ENCODE data around the gene TRIM37. TPM values are rescaled to one million over a fixed set of nuclear protein-coding genes. Genes with fewer than 3 reads are reported as not detected.

Gene TRIM37
- total and polyA plus RNA-seq, 2 experiments from 2014 or later, result 25.6 to 30.0 TPM

DNA sequence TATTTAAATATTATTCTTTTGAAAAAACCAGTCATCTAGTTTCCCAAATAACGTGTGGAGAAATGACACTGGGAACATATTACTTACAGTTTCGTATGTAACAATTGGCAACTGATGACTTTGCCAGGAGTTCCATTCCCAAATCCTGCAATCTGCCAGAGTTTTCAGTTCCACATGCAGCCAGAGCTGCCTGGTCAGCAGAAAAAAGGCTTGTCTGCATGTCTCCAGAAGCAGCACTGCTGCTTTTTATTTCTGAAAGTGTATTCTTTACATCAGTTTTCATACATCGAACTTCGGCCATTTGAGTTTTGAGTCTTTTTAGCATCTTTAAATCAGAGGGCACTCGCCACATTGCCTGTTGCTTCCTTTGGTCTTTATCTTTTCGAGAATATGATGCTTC lies 78.4 kb downstream of the TRIM37 start:
- H3K36me3 ChIP-seq, result no peaks in the 10 kb centered on the region
- no peak overlapping the region for H3K4me3 ChIP-seq
- TF ChIP-seq, protein P1, sequence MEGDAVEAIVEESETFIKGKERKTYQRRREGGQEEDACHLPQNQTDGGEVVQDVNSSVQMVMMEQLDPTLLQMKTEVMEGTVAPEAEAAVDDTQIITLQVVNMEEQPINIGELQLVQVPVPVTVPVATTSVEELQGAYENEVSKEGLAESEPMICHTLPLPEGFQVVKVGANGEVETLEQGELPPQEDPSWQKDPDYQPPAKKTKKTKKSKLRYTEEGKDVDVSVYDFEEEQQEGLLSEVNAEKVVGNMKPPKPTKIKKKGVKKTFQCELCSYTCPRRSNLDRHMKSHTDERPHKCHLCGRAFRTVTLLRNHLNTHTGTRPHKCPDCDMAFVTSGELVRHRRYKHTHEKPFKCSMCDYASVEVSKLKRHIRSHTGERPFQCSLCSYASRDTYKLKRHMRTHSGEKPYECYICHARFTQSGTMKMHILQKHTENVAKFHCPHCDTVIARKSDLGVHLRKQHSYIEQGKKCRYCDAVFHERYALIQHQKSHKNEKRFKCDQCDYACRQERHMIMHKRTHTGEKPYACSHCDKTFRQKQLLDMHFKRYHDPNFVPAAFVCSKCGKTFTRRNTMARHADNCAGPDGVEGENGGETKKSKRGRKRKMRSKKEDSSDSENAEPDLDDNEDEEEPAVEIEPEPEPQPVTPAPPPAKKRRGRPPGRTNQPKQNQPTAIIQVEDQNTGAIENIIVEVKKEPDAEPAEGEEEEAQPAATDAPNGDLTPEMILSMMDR (IDR thresholded peaks at IDR 0.05; ENCODE audit: low read depth, low read length), result no peak
- H3K9me3 ChIP-seq (ENCODE audit: low read depth), result no peaks in the 10 kb centered on the region
- H3K27ac ChIP-seq, result peak overlapping the region; percentile 85
- no peak for DNase-seq (ENCODE audit: low read depth in 1 of 2, low spot score in 1 of 2)
- peaks cover 24% of the 10 kb centered on the region for H3K4me1 ChIP-seq (ENCODE audit: low read depth)
- no peaks in the 10 kb centered on the region for H3K27me3 ChIP-seq

DNA sequence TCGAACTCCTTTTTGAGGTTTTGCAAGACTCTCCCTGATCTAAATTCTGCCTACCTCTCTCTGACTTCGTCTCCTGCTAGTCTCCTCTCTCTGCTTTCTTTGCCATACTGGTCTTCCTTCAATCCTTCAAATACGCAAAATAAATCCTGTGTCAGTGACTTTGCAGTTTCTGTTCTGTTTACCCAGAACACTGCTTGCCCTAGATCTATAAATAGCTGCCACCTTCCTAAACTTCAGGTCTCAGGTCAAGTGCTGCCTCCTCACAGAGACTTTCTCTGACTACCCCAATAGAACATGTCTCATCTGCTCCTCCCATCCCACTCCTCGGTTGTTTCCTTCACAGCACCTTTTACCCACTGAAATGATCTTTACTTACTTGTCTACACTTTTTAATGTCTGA lies 78.9 kb downstream of the TRIM37 start:
- DNase-seq (ENCODE audit: low read depth in 1 of 2, low spot score in 1 of 2), result peak in 1 of 2 donors; percentile 34
- TF ChIP-seq, protein P1 (IDR thresholded peaks at IDR 0.05; ENCODE audit: low read depth, low read length), result no peak
- Histone ChIP-seq H3K27ac (peak overlapping the region; percentile 85), H3K27me3 (no peaks in the 10 kb centered on the region), H3K36me3 (no peaks in the 10 kb centered on the region), H3K9me3 (ENCODE audit: low read depth) (no peaks in the 10 kb centered on the region), H3K4me1 (ENCODE audit: low read depth) (peaks cover 24% of the 10 kb centered on the region), H3K4me3 (no peak overlapping the region)

DNA sequence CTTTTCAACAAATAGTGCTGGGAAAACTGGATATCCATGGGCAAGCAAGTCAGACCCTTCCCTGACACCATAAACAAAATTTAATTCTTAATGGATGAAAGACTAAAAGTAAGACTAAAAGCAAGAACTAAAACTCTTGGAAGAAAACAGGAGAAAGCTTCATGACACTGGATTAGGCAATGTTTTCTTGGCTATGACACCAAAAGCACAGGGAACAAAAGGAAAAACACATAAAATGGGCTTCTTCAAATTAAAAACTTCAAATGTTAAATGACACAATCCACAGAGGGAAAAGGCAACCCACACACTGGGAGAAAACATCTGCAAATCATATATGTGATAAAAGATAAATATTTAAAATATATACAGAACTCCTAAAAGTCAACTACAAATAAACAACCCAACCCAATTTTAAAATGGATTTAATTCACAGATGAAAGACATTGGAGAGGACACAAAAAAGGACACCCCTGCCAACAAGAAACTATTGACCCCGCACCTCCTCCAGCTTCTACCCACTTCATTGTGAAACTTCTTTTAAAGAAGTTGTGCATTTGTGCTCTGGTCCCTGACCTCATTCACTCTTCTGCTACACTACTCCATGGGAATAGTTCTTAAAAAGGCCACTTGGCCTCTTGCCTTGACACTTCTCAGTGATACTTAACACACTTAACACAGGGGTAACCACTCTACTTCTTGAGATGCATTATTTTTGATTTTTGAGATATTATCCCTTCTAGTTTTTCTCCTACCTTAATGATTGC lies 80.3 kb downstream of the TRIM37 start:
- Histone ChIP-seq H3K27me3 (no peaks in the 10 kb centered on the region), H3K9me3 (ENCODE audit: low read depth) (no peaks in the 10 kb centered on the region), H3K4me1 (ENCODE audit: low read depth) (peaks cover 24% of the 10 kb centered on the region), H3K4me3 (no peak overlapping the region), H3K27ac (peak overlapping the region; percentile 85), H3K36me3 (no peaks in the 10 kb centered on the region)
- DNase-seq (ENCODE audit: low read depth in 1 of 2, low spot score in 1 of 2), result no peak
- TF ChIP-seq, protein P1 (IDR thresholded peaks at IDR 0.05; ENCODE audit: low read depth, low read length), result no peak

DNA sequence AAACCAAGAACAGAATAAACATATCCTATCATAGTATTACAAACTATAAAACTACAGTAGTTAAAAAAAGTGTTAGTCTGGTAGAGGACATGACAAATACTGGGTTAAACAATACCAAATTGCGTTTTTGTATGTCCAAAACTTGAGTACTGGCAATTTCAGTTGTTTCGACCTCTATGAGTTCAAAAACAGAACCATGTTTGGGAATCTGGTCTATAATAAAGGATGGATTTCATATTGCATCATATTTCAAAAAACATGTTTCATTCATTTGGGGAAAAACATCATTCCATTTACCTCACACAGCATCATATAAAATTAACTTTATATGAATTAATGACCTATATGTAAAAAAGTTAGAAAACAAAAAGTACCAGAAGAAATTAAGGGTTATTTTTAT lies 81.8 kb downstream of the TRIM37 start:
- H3K4me1 ChIP-seq (ENCODE audit: low read depth), result peaks cover 24% of the 10 kb centered on the region
- no peaks in the 10 kb centered on the region for H3K36me3 ChIP-seq

DNA sequence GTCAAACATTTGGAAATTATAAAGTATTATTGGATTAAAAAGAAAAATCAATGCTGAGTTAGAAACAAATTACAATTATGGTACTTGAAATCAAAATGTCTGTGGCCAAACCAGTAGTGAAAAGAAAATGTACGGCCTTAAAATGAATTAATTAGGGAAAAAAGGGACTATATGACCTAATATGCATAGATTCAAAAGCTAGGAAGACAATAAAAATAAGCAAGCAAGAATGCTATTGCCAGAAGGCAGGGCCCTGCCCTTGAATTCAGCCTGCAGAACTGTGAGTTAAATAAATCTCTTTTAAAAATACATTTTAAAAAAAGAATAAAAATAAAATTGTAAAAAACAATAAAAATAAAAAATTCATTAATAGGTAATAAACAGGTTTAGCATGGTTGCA lies 88.7 kb downstream of the TRIM37 start:
- TF ChIP-seq, protein P1 (IDR thresholded peaks at IDR 0.05; ENCODE audit: low read depth, low read length), result no peak
- H3K27me3 ChIP-seq, result no peaks in the 10 kb centered on the region
- H3K4me3 ChIP-seq, result no peak overlapping the region
- no peak for DNase-seq (ENCODE audit: low read depth in 1 of 2, low spot score in 1 of 2)
- no peak overlapping the region for H3K27ac ChIP-seq
- H3K36me3 ChIP-seq, result no peaks in the 10 kb centered on the region
- H3K9me3 ChIP-seq (ENCODE audit: low read depth), result no peaks in the 10 kb centered on the region
- no peaks in the 10 kb centered on the region for H3K4me1 ChIP-seq (ENCODE audit: low read depth)

More for the DNA sequence above, 81.8 kb downstream of the TRIM37 start:
- Histone ChIP-seq H3K27ac (no peak overlapping the region), H3K4me3 (no peak overlapping the region), H3K27me3 (no peaks in the 10 kb centered on the region), H3K9me3 (ENCODE audit: low read depth) (no peaks in the 10 kb centered on the region)
- DNase-seq (ENCODE audit: low read depth in 1 of 2, low spot score in 1 of 2), result no peak
- TF ChIP-seq, protein P1 (IDR thresholded peaks at IDR 0.05; ENCODE audit: low read depth, low read length), result no peak

Data from cardiac muscle cell (in vitro differentiated cells and primary cell).